SU-DHL-6 (cell line): ENCODE data around the gene LSS.

Experiments
- H2AFZ ChIP-seq: fragments of 200-600 bp; sonication (generic); 2 replicates; pipeline ENCODE4 v1.6.1; 2014; ENCODE audit warnings: low read depth, mild to moderate bottlenecking, moderate library complexity, mixed read lengths, antibody characterized with exemption, low read length; ENCODE audit not compliant: severe bottlenecking
- H3F3A ChIP-seq: fragments of 200-600 bp; shearing (Covaris generic); 2 replicates; pipeline ENCODE4 v1.6.0; 2016; ENCODE audit warnings: antibody characterized with exemption, mild to moderate bottlenecking; ENCODE audit not compliant: insufficient read depth
- H3K27ac ChIP-seq: fragments of 200-600 bp; sonication (generic); 2 replicates; pipeline ENCODE4 v1.5.1; 2016; ENCODE audit warnings: low read depth, mild to moderate bottlenecking, low read length, moderate library complexity, mixed read lengths
- H3K27me3 ChIP-seq: fragments of 200-600 bp; sonication (generic), shearing (Covaris generic); 2 replicates; pipeline ENCODE4 v1.6.0; 2014; ENCODE audit warnings: mild to moderate bottlenecking, low read length
- H3K36me3 ChIP-seq: fragments of 200-600 bp; sonication (generic); 2 replicates; pipeline ENCODE4 v1.6.1; 2014; ENCODE audit warnings: mild to moderate bottlenecking, low read length, mixed read lengths
- H3K4me2 ChIP-seq: fragments of 300-600, 200-600 bp; shearing (Covaris generic), sonication (generic); 2 replicates; pipeline ENCODE4 v1.6.0; 2014; ENCODE audit warnings: low read length, low read depth, mild to moderate bottlenecking; ENCODE audit not compliant: poor library complexity, severe bottlenecking
- H3K4me3 ChIP-seq: fragments of 200-600 bp; sonication (generic); 2 replicates; pipeline ENCODE4 v1.5.1; 2014; ENCODE audit warnings: antibody characterized with exemption, low read length, mild to moderate bottlenecking, mixed read lengths; ENCODE audit not compliant: insufficient read depth, poor library complexity, severe bottlenecking
- H3K79me2 ChIP-seq: fragments of 200-600 bp; sonication (generic); 2 replicates; pipeline ENCODE4 v1.6.1; 2014; ENCODE audit warnings: mild to moderate bottlenecking, low read length, moderate library complexity; ENCODE audit not compliant: insufficient read depth
- H3K9ac ChIP-seq: fragments of 200-600 bp; sonication (generic); 2 replicates; pipeline ENCODE4 v1.7.0; 2014; ENCODE audit warnings: mild to moderate bottlenecking, low read length
- H3K9me2 ChIP-seq: fragments of 200-600 bp; sonication (generic); replicated peaks from 2 replicates; pipeline ENCODE4 v1.6.1; 2014; ENCODE audit warnings: low read length; ENCODE audit not compliant: insufficient read depth
- H3K9me3 ChIP-seq: fragments of 200-600 bp; sonication (generic); 2 replicates; pipeline ENCODE4 v1.6.1; 2014; ENCODE audit warnings: low read length, mixed read lengths; ENCODE audit not compliant: insufficient read depth
- H4K20me1 ChIP-seq: fragments of 200-600 bp; sonication (generic); 2 replicates; pipeline ENCODE4 v1.6.1; 2014; ENCODE audit warnings: low read depth, mild to moderate bottlenecking, antibody characterized with exemption, low read length, moderate library complexity, mixed read lengths
- EZH2phosphoT487 ChIP-seq: fragments of 200-600 bp; sonication (generic), shearing (Covaris generic); conservative IDR thresholded peaks from 2 replicates; pipeline ENCODE4 v1.6.1; 2018; ENCODE audit warnings: mild to moderate bottlenecking, antibody characterized with exemption, low read length, moderate library complexity, mixed read lengths
- TF ChIP-seq, protein P1 (sequence below): fragments of 200-600 bp; sonication (generic); IDR thresholded peaks from one replicate; pipeline ENCODE4 v1.5.1; 2017; ENCODE audit warnings: antibody characterized with exemption, mild to moderate bottlenecking, low read length, moderate library complexity; ENCODE audit not compliant: insufficient read depth, poor library complexity, severe bottlenecking

Gene LSS

DNA sequence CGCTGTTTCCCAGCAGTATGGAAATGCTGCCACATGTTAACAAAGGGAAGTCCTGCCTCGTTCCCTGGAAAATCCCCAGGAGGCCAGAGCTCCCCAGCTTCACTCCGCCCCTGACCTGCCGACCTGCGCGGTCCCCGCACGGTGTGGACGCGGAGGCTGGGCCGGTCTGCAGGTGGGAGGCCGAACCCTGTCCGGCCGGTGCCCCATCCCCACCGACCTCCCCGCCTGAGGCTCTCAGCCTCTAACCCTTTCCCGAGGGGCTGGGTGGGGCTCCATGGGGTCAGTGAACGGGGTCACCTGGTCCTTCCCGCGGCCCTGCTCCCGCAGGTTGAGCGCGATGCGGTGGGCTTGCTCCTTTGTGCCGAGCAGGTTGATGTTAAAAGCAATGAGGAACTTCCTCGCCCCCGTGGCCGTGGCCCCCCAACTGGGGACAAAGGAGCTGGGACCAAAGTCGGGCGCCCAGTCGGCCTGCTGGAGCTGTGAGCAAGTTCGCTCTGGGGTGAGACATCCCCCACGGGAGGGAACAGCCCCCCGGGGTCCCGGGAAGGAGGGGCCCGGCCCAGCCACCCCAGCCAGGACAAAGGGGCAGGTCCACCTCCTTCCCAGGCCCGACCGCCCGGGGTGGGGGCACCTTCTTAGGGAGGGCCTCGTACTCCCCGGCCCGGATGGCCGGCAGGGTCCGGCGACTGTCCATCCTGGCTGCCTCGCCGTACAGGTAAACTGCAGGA is 77.1 kb downstream of the LSS start:
- no peak overlapping the region for H3K4me3 ChIP-seq
- H2AFZ ChIP-seq: no peak overlapping the region
- no peaks in the 10 kb centered on the region for H3F3A ChIP-seq
- no peaks in the 10 kb centered on the region for H3K27me3 ChIP-seq
- no peaks in the 10 kb centered on the region for H3K9me2 ChIP-seq
- H3K79me2 ChIP-seq: no peaks in the 10 kb centered on the region
- no peak for TF ChIP-seq EZH2phosphoT487
- TF ChIP-seq, protein P1, sequence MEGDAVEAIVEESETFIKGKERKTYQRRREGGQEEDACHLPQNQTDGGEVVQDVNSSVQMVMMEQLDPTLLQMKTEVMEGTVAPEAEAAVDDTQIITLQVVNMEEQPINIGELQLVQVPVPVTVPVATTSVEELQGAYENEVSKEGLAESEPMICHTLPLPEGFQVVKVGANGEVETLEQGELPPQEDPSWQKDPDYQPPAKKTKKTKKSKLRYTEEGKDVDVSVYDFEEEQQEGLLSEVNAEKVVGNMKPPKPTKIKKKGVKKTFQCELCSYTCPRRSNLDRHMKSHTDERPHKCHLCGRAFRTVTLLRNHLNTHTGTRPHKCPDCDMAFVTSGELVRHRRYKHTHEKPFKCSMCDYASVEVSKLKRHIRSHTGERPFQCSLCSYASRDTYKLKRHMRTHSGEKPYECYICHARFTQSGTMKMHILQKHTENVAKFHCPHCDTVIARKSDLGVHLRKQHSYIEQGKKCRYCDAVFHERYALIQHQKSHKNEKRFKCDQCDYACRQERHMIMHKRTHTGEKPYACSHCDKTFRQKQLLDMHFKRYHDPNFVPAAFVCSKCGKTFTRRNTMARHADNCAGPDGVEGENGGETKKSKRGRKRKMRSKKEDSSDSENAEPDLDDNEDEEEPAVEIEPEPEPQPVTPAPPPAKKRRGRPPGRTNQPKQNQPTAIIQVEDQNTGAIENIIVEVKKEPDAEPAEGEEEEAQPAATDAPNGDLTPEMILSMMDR: no peak
- no peaks in the 10 kb centered on the region for H3K36me3 ChIP-seq
- no peak overlapping the region for H3K9ac ChIP-seq
- H3K27ac ChIP-seq: no peak overlapping the region
- H4K20me1 ChIP-seq: no peaks in the 10 kb centered on the region
- no peaks in the 10 kb centered on the region for H3K9me3 ChIP-seq
- H3K4me2 ChIP-seq: no peak overlapping the region

- H3K9ac ChIP-seq: no peak overlapping the region
- H3K9me3 ChIP-seq: no peaks in the 10 kb centered on the region
Measured at GRCh38 chr21:46150491-46151121, 78.0 kb downstream of the LSS start.

DNA sequence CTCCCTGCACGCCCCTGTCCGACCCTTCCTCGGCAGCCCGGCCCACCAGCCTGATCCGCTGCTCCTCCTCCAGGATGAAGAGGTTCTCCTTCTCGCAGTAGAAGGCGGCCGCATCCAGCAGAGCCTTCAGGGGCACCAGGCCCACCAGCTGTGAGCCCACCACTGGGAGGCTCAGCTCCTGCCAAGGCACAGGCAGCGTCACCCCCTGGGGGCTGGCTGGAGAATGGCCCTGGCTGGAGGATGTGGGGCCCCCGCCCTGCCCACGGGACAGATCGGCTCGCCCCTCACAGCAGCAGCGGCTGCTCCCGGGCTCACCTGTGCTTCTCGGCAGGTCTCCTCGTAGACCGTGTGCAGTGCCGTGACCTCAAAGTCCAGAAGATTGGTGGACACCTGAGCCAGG is 78.5 kb downstream of the LSS start:
- H3K36me3 ChIP-seq: no peaks in the 10 kb centered on the region
- H2AFZ ChIP-seq: no peak overlapping the region
- H3K9me2 ChIP-seq: no peaks in the 10 kb centered on the region
- no peak overlapping the region for H3K4me3 ChIP-seq
- H3K79me2 ChIP-seq: no peaks in the 10 kb centered on the region
- no peak overlapping the region for H3K9ac ChIP-seq
- no peaks in the 10 kb centered on the region for H4K20me1 ChIP-seq
- no peaks in the 10 kb centered on the region for H3K27me3 ChIP-seq
- H3K27ac ChIP-seq: no peak overlapping the region
- no peaks in the 10 kb centered on the region for H3F3A ChIP-seq
- H3K4me2 ChIP-seq: no peak overlapping the region
- TF ChIP-seq, protein P1: no peak
- TF ChIP-seq EZH2phosphoT487: no peak
- no peaks in the 10 kb centered on the region for H3K9me3 ChIP-seq

More at GRCh38 chr21:46150491-46151121, 78.0 kb downstream of the LSS start:
- TF ChIP-seq, protein P1: no peak
- TF ChIP-seq EZH2phosphoT487: no peak
- no peaks in the 10 kb centered on the region for H3K9me2 ChIP-seq
- H3F3A ChIP-seq: no peaks in the 10 kb centered on the region
- H2AFZ ChIP-seq: no peak overlapping the region
- H3K79me2 ChIP-seq: no peaks in the 10 kb centered on the region
- H3K36me3 ChIP-seq: no peaks in the 10 kb centered on the region
- H4K20me1 ChIP-seq: no peaks in the 10 kb centered on the region
- no peak overlapping the region for H3K4me3 ChIP-seq
- no peaks in the 10 kb centered on the region for H3K27me3 ChIP-seq
- no peak overlapping the region for H3K27ac ChIP-seq
- H3K4me2 ChIP-seq: no peak overlapping the region
